NCI-H748 treated with DMSO at 0.1 percent for 48 hours (cell line): ENCODE measurements around the gene NAPB.
"Not testable (repeated sequence)": the region's sequence is repeated elsewhere in the genome, so short reads cannot be mapped to it uniquely, and the experiment has no call there.

Source experiments
- DNase-seq: peaks from one replicate; lab custom pipeline; 2025; lab: John Stamatoyannopoulos, UW

NAPB gene

GRCh38 chr20:23420943-23421931 is at the start of gene NAPB:
TSS of gene NAPB (minus strand) at chr20:23421488. CDS start at chr20:23421402, 86 bp downstream.
- DNase-seq: peak; percentile 83

- DNase-seq: not testable (repeated sequence)
These were observed 45.7 kb upstream of the NAPB start for GRCh38 chr20:23466961-23467360.

- no peak for DNase-seq
These were observed 39.9 kb upstream of the NAPB start for GRCh38 chr20:23461180-23461579.

GRCh38 chr20:23459461-23460150 is 38.3 kb upstream of the NAPB start:
- DNase-seq: no peak

GRCh38 chr20:23456873-23457272 is 35.6 kb upstream of the NAPB start:
- DNase-seq: no peak

- no peak for DNase-seq
These were observed 35.1 kb upstream of the NAPB start for GRCh38 chr20:23456409-23456808.

GRCh38 chr20:23455639-23456038 is 34.4 kb upstream of the NAPB start:
- DNase-seq: no peak

- no peak for DNase-seq
These were observed 33.5 kb upstream of the NAPB start for GRCh38 chr20:23454816-23455215.

GRCh38 chr20:23453549-23454543 is 32.6 kb upstream of the NAPB start:
- no peak for DNase-seq

- DNase-seq: no peak
These were observed 31.5 kb upstream of the NAPB start, which contains the start of gene CST11 for GRCh38 chr20:23452776-23453175. TSS of gene CST11 (minus strand) at chr20:23452876. CDS start at chr20:23452811, 65 bp downstream.

GRCh38 chr20:23451956-23452487 is 30.7 kb upstream of the NAPB start:
- DNase-seq: no peak

GRCh38 chr20:23450877-23451276 is 29.6 kb upstream of the NAPB start:
- DNase-seq: no peak

- DNase-seq: no peak
These were observed 28.1 kb upstream of the NAPB start for GRCh38 chr20:23449421-23449820.

- no peak for DNase-seq
These were observed 26.9 kb upstream of the NAPB start for GRCh38 chr20:23448167-23448566.

GRCh38 chr20:23446505-23446904 is 25.2 kb upstream of the NAPB start:
- peak; percentile 54 for DNase-seq

- no peak for DNase-seq
These were observed 24.4 kb upstream of the NAPB start for GRCh38 chr20:23445596-23446217.

- DNase-seq: no peak
These were observed 23.6 kb upstream of the NAPB start for GRCh38 chr20:23444859-23445258.

GRCh38 chr20:23442436-23442835 is 21.1 kb upstream of the NAPB start:
- no peak for DNase-seq

- peak; percentile 72 for DNase-seq
These were observed 20.6 kb upstream of the NAPB start for GRCh38 chr20:23441850-23442313.

GRCh38 chr20:23440004-23440403 is 18.7 kb upstream of the NAPB start:
- no peak for DNase-seq

- no peak for DNase-seq
These were observed 17.4 kb upstream of the NAPB start for GRCh38 chr20:23438661-23439060.
